Measurements from ENCODE around the gene DDX43. TPM values are rescaled to one million over a fixed set of nuclear protein-coding genes. Genes with fewer than 3 reads are reported as not detected.

DDX43 gene
- total RNA-seq, 1 experiment from 2014 or later, result 0.33 TPM

GRCh38 chr6:73460056-73460455 lies 65.4 kb downstream of the DDX43 start:
- H3K9me3 Mint-ChIP-seq, result no peaks in the 10 kb centered on the region
- Histone ChIP-seq H3K4me1 (ENCODE audit: insufficient read depth, low read length) (no peaks in the 10 kb centered on the region), H2BK20ac (ENCODE audit: low read depth, low read length, poor library complexity, severe bottlenecking) (no peak overlapping the region), H3K79me1 (ENCODE audit: insufficient read depth, low read depth, low read length, poor library complexity, severe bottlenecking) (no peaks in the 10 kb centered on the region), H4K8ac (replicated peaks; ENCODE audit: insufficient read length, low read depth, low read length) (no peak overlapping the region), H3T11ph (ENCODE audit: low read length) (no peak overlapping the region), H3K9ac (ENCODE audit: extremely low read depth, insufficient read length, low read length) (no peak overlapping the region), H2BK120ac (ENCODE audit: low read depth, low read length, poor library complexity, severe bottlenecking) (no peak overlapping the region), H3K18ac (ENCODE audit: insufficient read length, low read depth, low read length) (no peak overlapping the region), H3K79me2 (ENCODE audit: insufficient read depth, low read length) (no peaks in the 10 kb centered on the region), H3K9me3 (ENCODE audit: control insufficient read depth, low read depth, low read length) (no peaks in the 10 kb centered on the region), H3K14ac (ENCODE audit: insufficient read depth, low read length) (no peak overlapping the region), H3K27me3 (ENCODE audit: insufficient read depth, low read length) (no peaks in the 10 kb centered on the region), H3K23ac (ENCODE audit: insufficient read length, low read depth, low read length) (no peak overlapping the region), H2AK5ac (ENCODE audit: insufficient read length, low read length) (no peak overlapping the region), H4K20me1 (ENCODE audit: control insufficient read depth, insufficient read depth, insufficient read length) (no peaks in the 10 kb centered on the region), H3K56ac (ENCODE audit: insufficient read length, low read depth, low read length) (no peak overlapping the region), H2AFZ (ENCODE audit: low read length) (no peak overlapping the region), H3K4ac (ENCODE audit: low read depth, low read length) (no peak overlapping the region), H4K91ac (ENCODE audit: insufficient read length, low read depth, low read length) (no peak overlapping the region), H4K5ac (ENCODE audit: insufficient read length, low read depth, low read length) (no peak overlapping the region), H2BK5ac (ENCODE audit: insufficient read length, low read length) (no peak overlapping the region), H3K23me2 (ENCODE audit: insufficient read length, low read depth, low read length, poor library complexity, severe bottlenecking) (peaks cover 6% of the 10 kb centered on the region), H3K4me2 (ENCODE audit: insufficient read depth, insufficient read length, low read length) (no peak overlapping the region), H3K27ac (ENCODE audit: insufficient read length, low read depth, low read length) (no peak overlapping the region), H2BK15ac (ENCODE audit: low read depth, low read length) (no peak overlapping the region), H2BK12ac (ENCODE audit: insufficient read length, low read depth, low read length) (no peak overlapping the region)
- H3K27ac Mint-ChIP-seq, result no peak overlapping the region
- peaks cover 1% of the 10 kb centered on the region; the same call in 1 of the 2 replicates for H3K27me3 Mint-ChIP-seq (ENCODE audit: low read depth)
- H3K36me3 Mint-ChIP-seq (ENCODE audit: insufficient read depth in 1 of 3, low read depth in 3 of 3), result peaks cover 4 to 11% (median 9%) of the 10 kb centered on the region in 3 experiments; a peak in 5 of 7 replicates
- no peak for TF ChIP-seq CTCF (conservative IDR thresholded peaks at IDR 0.05)
- no peak for DNase-seq
- WGBS (ENCODE audit: extremely low coverage, insufficient read length, low lambda C conversion rate), result no CpG with 5 or more reads among the region's 5 CpGs
- H3K4me3 Mint-ChIP-seq, result no peak overlapping the region
- peaks cover 4 to 17% of the 10 kb centered on the region in 2 experiments; a peak in 3 of 4 replicates for H3K4me1 Mint-ChIP-seq

All from H9 (cell line).